HG03432 (cell line): ENCODE results near the gene RELA.
"Not testable (repeated sequence)": the region's sequence is repeated elsewhere in the genome, so short reads cannot be mapped to it uniquely, and the experiment has no call there.

Experiments used
- ATAC-seq: cut with Tn5 transposase; IDR thresholded peaks from one replicate; pipeline ENCODE4 v1.9.1; 2021; ENCODE audit warnings: mild to moderate bottlenecking, moderate library complexity; ENCODE audit not compliant: unreplicated experiment

The RELA gene

DNA sequence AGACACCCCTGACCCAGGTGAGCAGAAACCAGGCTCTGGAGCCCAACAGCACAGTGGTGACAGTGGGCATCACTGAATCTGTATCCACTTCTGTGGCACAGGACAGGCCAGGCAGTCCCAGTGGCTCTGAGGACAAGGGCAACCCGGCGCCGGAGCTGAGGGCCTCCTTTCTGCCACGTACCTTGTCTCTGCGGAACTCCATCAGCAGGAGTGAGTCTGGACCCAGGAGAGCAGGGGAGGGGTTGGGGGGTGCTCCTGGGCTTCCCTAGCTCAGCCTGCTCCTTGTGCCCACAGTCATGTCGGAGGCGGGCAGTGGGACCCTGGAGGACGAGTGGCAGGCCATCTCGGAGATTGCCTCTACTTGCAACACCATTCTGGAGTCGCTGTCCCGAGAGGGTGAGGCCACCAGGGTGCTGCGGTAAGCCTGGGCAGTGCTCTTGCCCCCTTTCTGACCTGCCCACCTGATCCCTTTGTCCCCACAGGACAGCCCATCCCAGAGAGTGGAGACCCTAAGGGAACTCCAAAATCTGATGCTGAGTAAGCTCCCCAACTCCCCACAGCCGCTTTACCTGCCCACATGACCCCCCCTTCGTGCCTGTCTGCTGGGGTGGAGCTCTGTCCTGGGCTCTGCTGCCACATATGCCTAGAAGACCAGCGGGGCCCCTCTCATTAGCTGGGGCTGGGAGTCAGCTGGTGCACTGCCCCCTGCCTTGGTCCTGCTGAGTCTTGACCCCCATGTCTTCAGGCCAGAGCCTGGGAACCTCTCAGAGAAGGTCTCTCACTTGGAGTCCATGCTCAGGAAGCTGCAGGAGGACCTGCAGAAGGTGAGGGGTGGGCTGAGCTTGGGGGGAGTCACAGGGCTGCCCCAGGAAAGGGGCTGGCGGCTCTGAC is 12.8 kb downstream of the RELA start:
- ATAC-seq: no peak

DNA sequence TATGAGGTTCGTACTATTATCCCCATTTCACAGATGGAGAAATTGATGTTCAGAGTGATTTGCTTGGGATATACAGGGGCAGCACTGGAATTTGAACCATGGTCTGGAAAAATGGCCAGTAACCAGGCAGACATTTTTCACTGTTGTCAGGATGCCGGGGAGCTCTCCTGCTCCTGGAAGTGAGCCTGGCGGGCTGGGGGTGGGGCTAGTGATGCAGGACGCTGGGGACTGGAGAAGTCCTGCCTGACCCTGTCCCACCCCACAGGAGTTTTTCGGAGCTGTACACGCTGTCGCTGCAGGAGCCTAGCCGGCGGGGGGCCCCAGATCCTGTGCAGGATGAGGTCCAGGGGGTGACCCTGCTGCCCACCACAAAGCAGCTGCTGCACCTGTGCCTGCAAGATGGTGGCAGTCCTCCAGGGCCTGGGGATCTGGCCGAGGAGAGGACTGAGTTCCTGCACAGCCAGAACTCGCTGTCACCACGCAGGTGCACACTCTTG is 13.7 kb downstream of the RELA start:
- no peak for ATAC-seq

DNA sequence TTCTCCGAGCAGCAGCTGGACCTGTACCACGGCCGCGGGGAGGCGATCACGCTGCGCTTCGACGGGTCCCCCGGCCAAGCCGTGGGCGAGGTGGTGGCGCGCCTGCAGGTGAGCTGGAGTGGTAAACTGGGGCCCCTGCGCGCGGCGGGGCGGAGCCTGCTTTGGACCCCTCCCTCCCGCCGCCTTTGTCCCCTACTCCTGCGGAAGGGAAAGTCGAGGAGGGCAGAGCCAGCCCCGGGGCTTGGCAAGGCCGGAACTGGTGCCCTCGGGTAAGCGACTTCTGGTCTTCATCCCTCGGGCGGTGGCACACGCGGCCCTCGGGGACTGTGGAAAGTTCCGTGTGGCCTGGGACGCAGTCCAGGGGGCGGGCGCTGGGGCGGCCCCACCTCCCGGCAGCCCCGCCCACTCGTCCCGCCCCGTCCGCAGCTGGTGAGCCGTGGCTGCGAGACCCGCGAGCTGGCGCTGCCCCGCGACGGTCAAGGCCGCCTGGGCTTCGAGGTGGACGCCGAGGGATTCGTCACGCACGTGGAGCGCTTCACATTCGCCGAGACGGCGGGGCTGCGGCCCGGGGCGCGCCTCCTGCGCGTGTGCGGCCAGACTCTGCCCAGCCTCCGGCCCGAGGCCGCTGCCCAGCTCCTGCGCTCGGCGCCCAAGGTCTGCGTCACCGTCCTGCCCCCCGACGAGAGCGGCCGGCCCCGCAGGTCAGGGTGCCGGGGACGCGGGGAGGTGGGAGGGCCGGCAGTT is 15.6 kb downstream of the RELA start:
- no peak for ATAC-seq

GRCh38 chr11:65646288-65646957 is 16.3 kb downstream of the RELA start:
- ATAC-seq: no peak

GRCh38 chr11:65645710-65646109 is 17.0 kb downstream of the RELA start:
- no peak for ATAC-seq

DNA sequence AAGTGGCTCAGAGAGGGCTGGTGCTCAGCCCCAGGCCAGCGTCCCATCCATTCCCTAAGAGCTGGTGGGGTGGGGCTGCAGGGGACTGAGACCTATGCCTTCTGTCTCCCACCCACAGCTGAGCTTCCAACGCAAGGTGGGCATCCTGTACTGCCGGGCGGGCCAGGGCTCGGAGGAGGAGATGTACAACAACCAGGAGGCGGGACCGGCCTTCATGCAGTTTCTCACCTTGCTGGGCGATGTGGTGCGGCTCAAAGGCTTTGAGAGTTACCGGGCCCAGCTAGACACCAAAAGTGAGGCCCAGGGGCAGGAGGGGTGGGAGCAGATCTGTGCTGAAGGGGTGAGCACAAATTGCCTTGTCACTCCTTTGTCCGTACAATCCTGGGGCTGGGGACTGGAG is 17.9 kb downstream of the RELA start:
- no peak for ATAC-seq

- ATAC-seq: no peak
These were observed 18.7 kb downstream of the RELA start for GRCh38 chr11:65643971-65644370.

DNA sequence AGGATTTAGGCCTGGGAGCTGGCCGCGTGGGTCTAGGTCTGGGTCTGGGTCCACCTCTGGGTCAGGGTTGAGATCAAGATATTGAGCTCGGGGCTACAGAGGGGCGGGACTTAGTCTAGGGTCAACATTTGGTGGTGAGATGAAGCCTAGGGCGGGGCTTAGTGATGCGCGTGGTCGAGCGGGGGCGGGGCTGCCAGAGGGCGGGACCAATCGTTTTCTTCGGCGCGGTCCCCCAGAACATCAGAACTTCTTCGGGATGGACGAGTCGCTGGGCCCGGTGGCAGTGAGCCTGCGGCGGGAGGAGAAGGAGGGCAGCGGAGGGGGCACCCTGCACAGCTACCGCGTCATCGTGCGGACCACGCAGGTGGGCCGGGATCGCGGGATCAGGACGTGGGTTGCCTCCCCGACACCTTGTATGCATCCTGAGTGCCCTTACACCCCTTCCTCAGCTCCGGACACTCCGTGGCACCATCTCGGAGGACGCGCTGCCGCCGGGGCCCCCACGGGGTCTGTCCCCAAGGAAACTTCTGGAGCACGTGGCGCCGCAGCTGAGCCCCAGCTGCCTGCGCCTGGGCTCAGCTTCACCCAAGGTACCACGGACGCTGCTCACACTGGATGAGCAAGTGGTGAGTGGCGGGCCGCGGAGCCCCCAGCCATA is 20.6 kb downstream of the RELA start:
- ATAC-seq: no peak

- ATAC-seq: no peak
These were observed 21.3 kb downstream of the RELA start for GRCh38 chr11:65641297-65642013.

DNA sequence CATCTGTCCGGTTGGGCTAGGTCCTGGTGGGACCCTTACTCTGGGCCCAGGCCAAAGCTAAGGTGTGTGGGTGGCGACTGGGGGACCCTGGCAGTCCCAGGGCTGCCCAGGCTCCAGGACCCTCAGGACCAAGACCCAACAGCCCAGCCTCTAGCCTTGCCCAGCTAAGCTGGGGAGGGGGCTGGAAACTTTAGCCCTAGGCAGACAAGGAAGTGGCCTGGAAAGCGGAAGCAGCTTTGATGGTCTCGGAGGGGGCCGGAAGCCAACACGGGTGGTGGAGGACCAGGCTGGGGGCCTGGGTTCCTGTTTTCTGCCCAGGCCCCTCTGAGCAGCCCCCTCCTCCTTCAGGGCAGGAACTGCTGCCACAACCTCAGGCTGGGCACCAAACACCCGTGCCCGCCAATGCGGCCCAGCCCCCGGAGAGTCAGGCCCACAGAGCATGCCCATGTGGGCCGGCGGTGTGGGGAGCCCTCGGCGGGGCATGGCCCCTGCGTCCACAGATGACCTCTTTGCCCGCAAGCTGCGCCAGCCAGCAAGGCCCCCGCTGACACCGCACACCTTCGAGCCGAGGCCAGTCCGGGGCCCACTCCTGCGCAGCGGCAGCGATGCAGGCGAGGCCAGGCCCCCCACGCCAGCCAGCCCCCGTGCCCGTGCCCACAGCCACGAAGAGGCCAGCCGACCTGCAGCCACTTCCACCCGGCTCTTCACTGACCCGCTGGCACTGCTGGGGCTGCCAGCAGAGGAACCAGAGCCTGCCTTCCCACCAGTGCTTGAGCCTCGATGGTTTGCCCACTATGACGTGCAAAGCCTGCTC is 22.0 kb downstream of the RELA start:
- no peak for ATAC-seq

GRCh38 chr11:65639623-65640482 is 22.9 kb downstream of the RELA start:
- peak; percentile 36 for ATAC-seq

GRCh38 chr11:65639228-65639597 is 23.5 kb downstream of the RELA start:
- ATAC-seq: not testable (repeated sequence)

DNA sequence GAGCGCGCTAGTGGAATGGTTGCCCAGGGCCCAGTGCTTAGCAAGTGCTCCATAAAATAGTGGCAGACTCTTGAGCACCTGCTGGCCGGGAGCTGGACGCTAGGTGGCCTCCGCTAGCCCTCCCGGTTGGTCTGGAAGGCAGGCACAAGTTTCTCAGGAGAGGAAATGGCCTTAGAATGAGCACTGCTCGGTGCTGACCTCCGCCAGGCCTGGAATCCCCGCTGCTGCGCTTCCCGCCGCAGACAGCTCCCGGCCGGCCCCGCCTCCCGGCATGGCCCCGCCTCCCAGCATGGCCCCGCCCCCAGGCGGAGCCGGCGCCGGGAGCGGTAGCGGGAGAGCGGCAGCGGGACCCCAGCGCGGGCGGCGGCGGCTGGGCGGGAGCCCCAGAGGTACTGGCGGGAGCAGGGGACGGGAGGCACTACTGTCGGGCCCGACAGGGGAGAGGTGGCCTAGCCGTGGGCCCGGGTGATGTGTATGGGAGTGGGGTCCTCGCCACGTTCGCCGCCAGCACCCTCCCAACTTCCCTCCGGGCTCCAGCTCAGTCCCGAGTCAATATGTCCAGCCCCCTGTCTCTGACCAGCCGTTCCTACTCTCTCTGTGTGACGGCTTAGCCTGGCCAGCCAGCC is 24.8 kb downstream of the RELA start, which contains the start of gene SIPA1:
Gene SIPA1, plus strand, starts transcription at position 308 of the 626 bp plus-strand sequence. CDS start 2,821 bp downstream, outside the sequence.
- peak; percentile 43 for ATAC-seq

GRCh38 chr11:65637032-65637557 is 25.6 kb downstream of the RELA start:
- ATAC-seq: no peak

DNA sequence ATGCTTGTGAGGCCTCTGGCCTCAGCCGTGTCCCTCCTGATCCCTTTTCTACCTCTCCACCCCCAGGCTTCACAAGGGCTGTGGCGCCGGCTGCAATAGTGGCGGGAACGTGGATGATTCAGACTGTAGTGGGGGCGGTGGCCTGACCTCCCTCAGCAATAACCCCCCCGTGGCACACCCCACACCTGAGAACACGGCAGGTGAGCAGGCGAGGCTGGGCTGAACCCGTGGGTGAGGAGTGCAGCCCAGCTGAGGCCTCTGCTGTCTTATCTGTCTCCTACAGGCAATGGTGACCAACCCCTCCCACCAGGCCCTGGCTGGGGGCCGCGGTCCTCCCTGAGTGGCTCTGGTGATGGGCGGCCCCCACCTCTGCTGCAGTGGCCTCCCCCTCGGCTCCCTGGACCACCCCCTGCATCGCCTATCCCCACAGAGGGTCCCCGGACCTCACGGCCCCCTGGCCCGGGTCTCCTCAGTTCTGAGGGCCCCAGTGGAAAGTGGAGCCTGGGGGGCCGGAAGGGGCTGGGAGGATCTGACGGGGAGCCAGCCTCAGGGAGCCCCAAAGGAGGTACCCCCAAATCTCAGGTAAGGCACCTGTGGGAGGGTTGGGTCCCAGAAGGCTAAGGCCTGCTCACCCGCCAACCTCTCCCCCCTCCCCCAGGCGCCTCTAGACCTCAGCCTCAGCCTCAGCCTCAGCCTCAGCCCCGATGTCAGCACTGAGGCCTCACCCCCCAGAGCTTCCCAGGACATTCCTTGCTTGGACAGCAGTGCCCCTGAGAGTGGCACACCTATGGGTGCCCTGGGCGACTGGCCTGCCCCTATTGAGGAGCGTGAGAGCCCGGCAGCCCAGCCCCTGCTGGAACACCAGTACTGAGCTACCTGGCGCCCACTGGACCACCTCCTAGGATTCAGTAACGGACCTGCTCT is 26.3 kb downstream of the RELA start:
- ATAC-seq: no peak

DNA sequence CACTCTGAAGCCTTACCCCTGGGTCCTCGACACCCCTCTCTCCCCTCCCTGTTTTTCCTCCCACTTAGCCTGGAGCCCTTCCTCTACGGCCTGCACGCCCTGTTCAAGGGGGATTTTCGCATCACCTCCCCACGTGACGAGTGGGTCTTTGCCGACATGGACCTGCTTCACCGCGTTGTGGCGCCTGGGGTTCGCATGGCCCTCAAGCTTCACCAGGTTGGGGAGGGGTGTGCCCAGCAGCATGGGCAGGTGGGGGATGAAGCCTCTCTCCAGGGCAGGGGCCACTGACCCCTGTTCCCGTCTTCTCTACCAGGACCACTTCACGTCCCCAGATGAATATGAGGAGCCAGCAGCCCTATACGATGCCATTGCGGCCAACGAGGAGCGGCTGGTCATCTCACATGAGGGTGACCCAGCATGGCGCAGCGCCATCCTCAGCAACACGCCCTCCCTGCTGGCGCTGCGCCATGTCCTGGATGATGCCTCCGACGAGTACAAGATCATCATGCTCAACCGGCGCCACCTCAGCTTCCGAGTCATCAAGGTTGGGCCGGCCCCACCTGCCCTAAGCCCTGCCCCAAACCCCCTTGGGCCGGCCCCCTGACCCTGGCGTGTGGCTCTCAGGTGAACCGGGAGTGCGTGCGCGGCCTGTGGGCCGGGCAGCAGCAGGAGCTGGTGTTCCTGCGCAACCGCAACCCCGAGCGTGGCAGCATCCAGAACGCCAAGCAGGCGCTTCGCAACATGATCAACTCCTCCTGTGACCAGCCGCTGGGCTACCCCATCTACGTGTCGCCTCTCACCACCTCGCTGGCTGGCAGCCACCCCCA is 27.6 kb downstream of the RELA start:
- no peak for ATAC-seq
